Gastroesophageal sphincter (tissue), 3 donors: ENCODE results near the gene APOBEC2.
"Not testable (repeated sequence)": the region's sequence is repeated elsewhere in the genome, so short reads cannot be mapped to it uniquely, and the experiment has no call there.

Source experiments
- CTCF ChIP-seq, 4 experiments: fragments of 200-600 bp in 2 of 4; fragments of 450-650 bp in 2 of 4; sonication (generic) in 1 of 4; IDR thresholded peaks; one replicate each; pipeline ENCODE4 v1.5.1; 2017 to 2019; ENCODE audit warnings: antibody characterized with exemption in 4 of 4, mild to moderate bottlenecking in 2 of 4, moderate library complexity in 2 of 4
- EP300 ChIP-seq: sonication (generic); formaldehyde crosslinking; IDR thresholded peaks from one replicate; pipeline ENCODE4 v1.6.1; 2017; ENCODE audit warnings: antibody characterized with exemption, mild to moderate bottlenecking
- POLR2A ChIP-seq, 2 donors: fragments of 450-650 bp; IDR thresholded peaks; one replicate each; pipeline ENCODE4 v1.6.1; 2017; ENCODE audit warnings: antibody characterized with exemption in 2 of 2, mild to moderate bottlenecking in 2 of 2, moderate library complexity in 1 of 2
- POLR2AphosphoS5 ChIP-seq: sonication (generic); formaldehyde crosslinking; IDR thresholded peaks from one replicate; pipeline ENCODE4 v1.6.1; 2017; ENCODE audit warnings: antibody characterized with exemption

DNA sequence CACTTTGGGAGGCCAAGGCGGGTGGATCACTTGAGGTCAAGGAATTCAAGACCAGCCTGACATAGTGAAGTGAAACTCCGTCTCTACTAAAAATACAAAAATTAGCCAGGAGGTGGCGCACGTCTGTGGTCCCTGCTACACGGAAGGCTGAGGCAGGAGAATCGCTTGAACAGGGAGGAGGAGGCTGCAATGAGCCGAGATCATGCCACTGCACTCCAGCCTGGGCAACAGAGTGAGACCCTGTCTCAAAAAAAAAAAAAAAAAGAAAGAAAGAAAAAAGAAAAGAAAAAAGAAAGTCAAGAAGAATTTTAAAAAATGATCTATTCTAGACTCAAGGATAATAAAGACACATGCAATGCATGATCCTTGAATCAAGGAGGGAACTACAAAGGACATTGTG lies 46.8 kb upstream of the APOBEC2 start:
- TF ChIP-seq POLR2AphosphoS5; EP300; POLR2A (IDR thresholded peaks at IDR 0.05): not testable (repeated sequence)
- TF ChIP-seq CTCF (IDR thresholded peaks at IDR 0.05) = peak; percentile 52 to 69 (median 61)
